EH (cell line): ENCODE measurements around the gene ATP6V1B1.
"Not testable (repeated sequence)": the region's sequence is repeated elsewhere in the genome, so short reads cannot be mapped to it uniquely, and the experiment has no call there.

ENCODE experiments used
- DNase-seq: peaks from one replicate; pipeline ENCODE4 v3.0.0-alpha.2; 2015; ENCODE audit warnings: low read depth

Gene ATP6V1B1

DNA sequence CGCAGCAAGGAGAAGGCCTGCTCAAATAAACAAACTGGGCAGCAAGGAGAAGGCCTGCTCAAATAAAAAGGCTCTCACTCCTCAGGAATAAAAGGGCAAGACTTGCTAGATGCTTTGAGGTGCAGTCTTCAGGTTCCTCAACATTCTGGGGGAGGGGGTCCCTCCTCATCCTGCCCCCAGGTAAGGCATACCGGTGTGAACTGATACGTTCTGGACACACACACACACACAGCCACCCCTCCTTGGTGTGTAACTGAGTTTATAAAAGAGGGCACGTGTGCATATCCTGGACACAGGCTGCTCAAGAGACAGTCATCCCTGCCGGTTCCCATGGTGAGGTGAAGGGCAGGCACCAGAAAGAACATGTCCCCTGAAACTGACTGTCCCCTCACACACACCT is 54.5 kb downstream of the ATP6V1B1 start:
- no peak for DNase-seq

- DNase-seq: no peak
Observed at GRCh38 chr2:70991142-70991541, 55.4 kb downstream of the ATP6V1B1 start.

GRCh38 chr2:70991742-70992141 is 56.0 kb downstream of the ATP6V1B1 start:
- DNase-seq: no peak

- DNase-seq: peak; percentile 12
Observed at GRCh38 chr2:70992945-70993853, 57.5 kb downstream of the ATP6V1B1 start.

DNA sequence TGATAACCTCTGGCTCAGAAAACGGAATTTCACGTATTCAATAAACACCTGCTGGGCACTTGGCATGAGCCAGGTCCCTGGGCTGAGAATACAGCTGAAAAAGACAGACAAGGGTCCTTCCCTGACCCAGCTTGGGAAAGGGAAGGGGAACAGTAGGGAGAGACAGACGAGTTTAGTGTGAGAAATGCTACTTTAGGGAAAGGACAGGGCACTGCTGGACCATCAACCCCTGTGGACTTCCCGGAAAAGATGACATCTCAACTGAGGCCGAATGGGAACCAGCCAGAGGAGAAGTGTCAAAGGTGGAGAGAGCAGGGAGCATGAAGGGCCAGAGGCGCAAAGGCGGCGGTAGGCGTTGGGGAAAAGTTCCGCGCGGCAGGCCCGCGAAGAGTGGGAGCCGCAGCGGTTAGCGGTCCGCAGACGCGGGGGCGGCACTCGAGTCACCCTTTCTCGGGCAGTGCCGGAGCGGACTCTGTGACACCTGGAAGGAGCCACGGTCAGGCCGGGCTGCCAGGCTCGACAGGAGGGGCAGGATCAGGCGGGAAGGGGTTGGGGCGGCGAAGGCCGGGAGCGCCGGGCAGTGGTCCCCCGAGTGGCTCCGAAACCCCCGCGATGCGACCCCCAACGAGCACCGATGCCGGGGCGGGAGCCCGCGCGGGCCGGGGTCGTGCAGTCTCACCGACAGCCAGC is 58.5 kb downstream of the ATP6V1B1 start:
- DNase-seq: peak; percentile 29

DNA sequence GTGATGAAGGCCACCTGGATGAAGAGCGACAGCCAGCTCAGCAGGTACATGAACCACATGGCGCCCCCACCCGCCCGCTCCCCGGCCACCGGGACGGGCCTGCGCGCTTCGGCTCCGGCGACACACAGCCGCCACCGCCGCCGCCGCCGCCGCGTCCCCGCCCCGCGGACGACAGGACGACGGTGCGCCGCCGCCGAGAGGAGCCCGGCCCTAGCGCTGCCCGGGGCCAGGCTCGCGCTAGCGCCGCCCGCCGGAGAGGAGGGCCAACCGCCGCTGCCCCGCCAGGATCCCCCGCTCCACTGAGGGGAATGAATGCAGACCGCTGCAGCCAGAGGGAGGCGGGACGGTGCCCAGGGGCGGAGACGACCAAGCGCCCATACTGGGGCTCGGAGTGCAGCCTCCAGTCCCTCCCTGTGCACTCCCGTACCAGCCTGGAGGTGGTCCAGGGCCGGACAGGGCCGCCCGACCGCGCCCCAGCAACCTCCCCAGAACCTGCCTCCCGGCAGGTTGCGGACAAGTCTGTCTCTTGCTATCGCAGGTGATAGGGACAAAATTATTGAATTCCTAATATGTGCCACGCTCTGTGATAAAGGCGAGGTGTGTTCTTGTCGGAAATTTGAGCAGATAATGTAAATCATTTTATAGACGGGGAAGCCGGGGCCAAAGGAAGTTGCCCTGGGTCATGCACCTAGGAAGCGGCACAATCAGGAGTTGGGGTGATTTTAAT is 59.2 kb downstream of the ATP6V1B1 start, which contains the start of gene TEX261:
Gene TEX261 (minus strand): TSS at position 175 of the 727 bp plus-strand sequence. CDS start 116 bp downstream, at position 59.
- peak; percentile 87 for DNase-seq

- DNase-seq: peak; percentile 35
Observed at GRCh38 chr2:70995426-70995729, 59.7 kb downstream of the ATP6V1B1 start.

DNA sequence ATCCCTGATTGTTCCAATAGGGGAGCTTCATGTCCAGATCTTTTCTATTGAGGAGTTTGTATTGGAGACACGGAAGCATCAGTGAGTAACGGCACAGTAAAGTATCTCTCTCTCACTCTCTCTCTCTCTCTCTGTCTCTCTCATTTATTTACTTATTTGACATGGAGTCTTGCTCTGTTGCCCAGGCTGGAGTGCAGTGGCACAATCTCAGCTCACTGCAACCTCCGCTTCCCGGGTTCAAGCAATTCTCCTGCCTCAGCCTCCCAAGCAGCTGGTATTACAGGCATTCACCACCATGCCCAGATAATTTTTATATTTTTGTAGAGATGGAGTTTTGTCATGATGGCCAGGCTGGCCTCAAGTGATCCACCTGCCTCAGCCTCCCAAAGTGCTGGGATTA is 63.2 kb downstream of the ATP6V1B1 start:
- not testable (repeated sequence) for DNase-seq

- DNase-seq: no peak
Observed at GRCh38 chr2:70999362-70999761, 63.7 kb downstream of the ATP6V1B1 start.

GRCh38 chr2:70999931-71000330 is 64.2 kb downstream of the ATP6V1B1 start:
- not testable (repeated sequence) for DNase-seq

- DNase-seq: peak; percentile 71
Observed at GRCh38 chr2:71000780-71001591, 65.3 kb downstream of the ATP6V1B1 start.

- no peak for DNase-seq
Observed at GRCh38 chr2:71001592-71001927, 65.9 kb downstream of the ATP6V1B1 start.

GRCh38 chr2:71001981-71002570 is 66.4 kb downstream of the ATP6V1B1 start:
- DNase-seq: peak; percentile 16

- DNase-seq: no peak
Observed at GRCh38 chr2:71003396-71003795, 67.7 kb downstream of the ATP6V1B1 start.

GRCh38 chr2:71003966-71004755 is 68.5 kb downstream of the ATP6V1B1 start:
- no peak for DNase-seq

DNA sequence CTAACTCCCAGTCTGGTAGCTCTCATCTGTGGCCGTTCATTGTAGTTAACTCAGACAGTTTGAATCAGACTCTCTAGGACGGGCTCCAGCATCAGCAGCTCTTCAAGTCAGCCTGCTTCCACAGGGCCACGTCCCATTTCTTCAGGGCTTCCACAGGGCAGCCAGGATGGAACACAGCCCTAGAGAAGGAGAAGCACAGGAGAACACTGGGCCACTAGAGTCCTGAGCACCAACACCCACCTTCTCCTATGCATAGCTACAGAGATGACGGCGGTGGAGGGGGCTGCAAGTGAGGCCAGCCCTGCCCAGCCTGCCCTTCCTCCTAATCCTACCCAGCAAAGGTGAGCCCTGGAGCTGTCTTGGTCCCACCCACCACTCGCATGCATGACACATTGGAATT is 69.2 kb downstream of the ATP6V1B1 start:
- no peak for DNase-seq

DNA sequence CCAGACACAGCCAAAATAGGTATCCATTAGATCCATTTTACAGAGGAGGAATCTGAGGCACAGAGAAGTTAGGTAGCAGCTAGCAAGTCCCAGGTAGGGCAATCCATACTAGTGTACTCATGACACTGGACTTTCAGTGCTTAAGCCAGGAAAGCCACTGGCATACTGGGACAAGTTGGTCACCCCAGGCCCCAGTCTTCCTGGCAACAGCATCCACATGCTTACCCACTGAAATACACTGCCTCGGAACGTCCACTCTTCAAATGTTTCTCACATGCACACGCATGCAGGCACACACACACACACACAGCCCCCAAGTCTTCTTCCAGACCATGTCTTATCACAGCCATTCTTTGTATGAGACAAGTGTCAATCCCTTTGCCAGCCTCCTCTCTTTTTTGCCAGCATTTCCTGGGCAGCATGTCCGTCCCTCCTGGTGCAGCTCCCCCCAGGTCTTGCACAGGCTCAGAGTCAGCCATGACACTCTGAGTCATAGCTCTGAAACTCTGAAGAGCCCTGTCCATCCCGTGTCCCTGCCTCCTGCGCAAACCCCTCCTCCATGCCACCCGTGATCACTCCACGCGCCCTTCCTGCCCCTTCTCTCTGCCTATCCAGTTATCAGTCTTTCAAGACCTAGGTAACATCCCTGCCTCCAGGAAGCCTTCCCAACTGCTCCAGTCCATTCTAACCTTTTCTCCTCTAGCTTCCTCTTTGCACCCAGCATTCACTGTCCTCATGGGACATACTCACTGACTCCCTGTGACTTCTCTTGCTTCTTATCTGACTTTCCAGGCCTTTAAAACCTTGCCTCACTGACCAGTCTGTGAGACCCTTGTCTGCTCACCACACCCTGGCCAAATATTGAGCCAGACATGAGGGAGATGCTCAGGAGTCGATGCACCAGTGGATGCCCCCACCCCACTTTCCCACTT is 69.8 kb downstream of the ATP6V1B1 start:
- no peak for DNase-seq

DNA sequence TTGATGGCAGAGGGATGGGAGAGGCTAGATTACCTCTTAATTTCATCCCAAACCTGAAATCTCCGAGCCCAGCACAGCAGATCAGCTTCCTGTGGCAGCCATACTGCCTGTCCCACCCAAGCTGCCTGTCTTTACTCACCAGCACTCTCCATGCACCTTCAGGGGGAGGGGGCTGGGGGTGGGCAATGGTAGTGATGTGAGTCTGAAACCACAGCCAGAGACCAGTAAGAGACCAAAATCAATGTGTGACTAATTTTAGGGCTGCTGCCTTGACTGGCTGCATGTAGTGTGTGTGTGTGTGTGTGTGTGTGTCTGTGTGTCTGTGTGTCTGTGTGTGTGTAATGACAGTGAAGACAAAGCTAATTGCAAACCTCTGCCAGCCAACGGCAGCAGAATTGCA is 70.6 kb downstream of the ATP6V1B1 start:
- no peak for DNase-seq

DNA sequence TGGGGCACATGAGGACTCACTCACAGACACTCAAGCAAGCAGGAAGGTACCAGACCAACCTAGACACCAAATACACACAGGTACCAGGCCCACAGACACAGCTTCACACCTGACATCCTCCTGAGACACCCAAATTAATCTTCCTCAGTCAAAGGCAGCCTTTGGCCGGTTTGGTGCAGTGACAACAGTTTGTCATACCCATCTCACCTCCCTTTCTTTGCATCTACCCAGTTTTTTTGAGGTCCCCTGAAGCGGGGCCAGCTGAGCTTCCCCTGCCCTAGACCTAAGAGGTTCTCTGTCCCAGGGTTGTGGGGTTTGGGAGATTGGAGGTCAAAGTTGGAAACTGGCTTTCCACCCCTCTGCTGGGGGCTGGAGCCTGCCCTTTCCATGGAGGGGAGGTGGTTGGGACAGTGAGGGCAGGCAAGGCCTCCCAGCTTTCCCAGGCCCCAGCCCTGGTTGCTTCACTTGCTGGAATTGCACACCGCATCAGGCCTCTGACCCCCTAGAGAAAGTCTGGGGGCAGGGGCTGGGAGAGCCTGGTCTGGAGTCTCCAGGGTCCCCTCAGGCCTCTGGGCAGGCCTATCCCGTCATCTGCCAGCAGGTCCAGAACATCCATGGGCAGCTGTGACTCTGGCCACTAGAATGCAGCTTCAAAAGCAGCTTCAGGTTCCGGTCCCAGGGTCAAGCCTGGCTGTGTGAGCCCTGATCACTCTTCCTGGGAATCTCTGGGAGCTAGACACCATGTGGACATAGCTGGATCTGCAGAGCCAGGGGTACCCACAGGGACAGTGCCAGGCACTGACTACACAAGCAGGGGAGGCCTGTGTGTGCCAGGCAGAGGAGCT is 71.5 kb downstream of the ATP6V1B1 start:
- DNase-seq: no peak
